ENCODE results near the gene RTN4RL2.

RTN4RL2 gene

GRCh38 chr11:57460022-57460757 lies at the start of gene RTN4RL2:
Gene RTN4RL2, plus strand, starts transcription at chr11:57460528. Its CDS starts 338 bp downstream, at chr11:57460866.
- DNase-seq = peak; percentile 89

GRCh38 chr11:57413681-57414080 lies 46.6 kb upstream of the RTN4RL2 start:
- no peak for DNase-seq

GRCh38 chr11:57414612-57415212 lies 45.6 kb upstream of the RTN4RL2 start:
- DNase-seq = no peak

GRCh38 chr11:57416436-57416835 lies 43.9 kb upstream of the RTN4RL2 start:
- DNase-seq = no peak

- DNase-seq = no peak
These were observed 43.3 kb upstream of the RTN4RL2 start for GRCh38 chr11:57417056-57417455.

- no peak for DNase-seq
These were observed 42.2 kb upstream of the RTN4RL2 start for GRCh38 chr11:57418131-57418530.

- DNase-seq = no peak
These were observed 41.2 kb upstream of the RTN4RL2 start for GRCh38 chr11:57419146-57419545.

GRCh38 chr11:57421066-57421465 lies 39.3 kb upstream of the RTN4RL2 start:
- no peak for DNase-seq

- no peak for DNase-seq
These were observed 38.5 kb upstream of the RTN4RL2 start for GRCh38 chr11:57421805-57422204.

GRCh38 chr11:57422669-57423068 lies 37.7 kb upstream of the RTN4RL2 start:
- no peak for DNase-seq

GRCh38 chr11:57424137-57424791 lies 36.1 kb upstream of the RTN4RL2 start:
- no peak for DNase-seq

- peak; percentile 40 for DNase-seq
These were observed 35.4 kb upstream of the RTN4RL2 start for GRCh38 chr11:57424792-57425564.

- DNase-seq = peak; percentile 25
These were observed 34.5 kb upstream of the RTN4RL2 start for GRCh38 chr11:57425565-57426438.

GRCh38 chr11:57426439-57426928 lies 33.8 kb upstream of the RTN4RL2 start:
- DNase-seq = peak; percentile 33

- peak; percentile 80 for DNase-seq
These were observed 33.2 kb upstream of the RTN4RL2 start, which contains the start of gene SLC43A3 for GRCh38 chr11:57426929-57427726. Gene SLC43A3, minus strand, starts transcription at chr11:57427121. Its CDS starts 949 bp downstream, at chr11:57426172.

- no peak for DNase-seq
These were observed 32.6 kb upstream of the RTN4RL2 start for GRCh38 chr11:57427727-57428082.

- DNase-seq = no peak
These were observed 31.7 kb upstream of the RTN4RL2 start for GRCh38 chr11:57428643-57429042.

- DNase-seq = no peak
These were observed 30.4 kb upstream of the RTN4RL2 start for GRCh38 chr11:57429946-57430345.

GRCh38 chr11:57430952-57431351 lies 29.4 kb upstream of the RTN4RL2 start:
- peak; percentile 27 for DNase-seq

- DNase-seq = no peak
These were observed 28.2 kb upstream of the RTN4RL2 start for GRCh38 chr11:57432149-57432561.

- DNase-seq = no peak
These were observed 27.6 kb upstream of the RTN4RL2 start for GRCh38 chr11:57432714-57433163.

Data from NCI-H82 (cell line).